CD14-positive monocyte (primary cell): ENCODE results near the gene BTBD19. TPM values are rescaled to one million over a fixed set of nuclear protein-coding genes. Genes with fewer than 3 reads are reported as not detected.
A peak's percentile ranks its signal among the peaks of the same experiment; 100 is the strongest.

Experiments
- DNase-seq, 3 donors: peaks; one replicate each; pipeline ENCODE4 v3.0.0-alpha.2; 2011 to 2022
- H2AFZ ChIP-seq: 2 replicates; pipeline ENCODE4 v1.6.0; 2012; ENCODE audit warnings: mild to moderate bottlenecking, low read depth, low read length, inconsistent platforms; ENCODE audit not compliant: insufficient read depth, poor library complexity, severe bottlenecking
- H3K27ac ChIP-seq, 2 donors: 1 replicate in 1 of 2; 2 replicates in 1 of 2; pipeline ENCODE4 v1.5.1; 2012 to 2013; ENCODE audit warnings: low read length in 2 of 2, control low read depth in 1 of 2, inconsistent platforms in 1 of 2, low read depth in 1 of 2, mild to moderate bottlenecking in 1 of 2
- H3K27me3 ChIP-seq, 2 donors: one replicate each; pipeline versions ENCODE4 v1.6.0 to v1.6.1; 2011 to 2013; ENCODE audit warnings: low read length in 2 of 2; ENCODE audit not compliant: control insufficient read depth in 2 of 2, insufficient read depth in 2 of 2
- H3K36me3 ChIP-seq, 2 donors: replicated peaks in 1 of 2; 1 replicate in 1 of 2; 2 replicates in 1 of 2; pipeline versions ENCODE4 v1.5.1 to v1.6.1; 2012 to 2013; ENCODE audit warnings: low read length in 2 of 2, control low read depth in 1 of 2, inconsistent platforms in 1 of 2, mild to moderate bottlenecking in 1 of 2; ENCODE audit not compliant: insufficient read depth in 2 of 2, control insufficient read depth in 1 of 2
- H3K4me1 ChIP-seq, 2 donors: 1 replicate in 1 of 2; 2 replicates in 1 of 2; pipeline versions ENCODE4 v1.5.1 to v1.6.1; 2012 to 2013; ENCODE audit warnings: low read length in 2 of 2, control low read depth in 1 of 2, inconsistent platforms in 1 of 2, mild to moderate bottlenecking in 1 of 2, moderate library complexity in 1 of 2; ENCODE audit not compliant: insufficient read depth in 2 of 2, control insufficient read depth in 1 of 2
- H3K4me2 ChIP-seq: replicated peaks from 2 replicates; pipeline ENCODE3; 2012; ENCODE audit warnings: low read length, moderate library complexity, mild to moderate bottlenecking; ENCODE audit not compliant: poor library complexity, severe bottlenecking; ENCODE audit errors: extremely low read depth
- H3K4me3 ChIP-seq, 3 experiments: fragments of 200-600 bp in 1 of 3; sonication (generic) in 1 of 3; replicated peaks in 1 of 3; 1 replicate in 2 of 3; 2 replicates in 1 of 3; pipeline ENCODE4 v1.5.1; 2011 to 2013; ENCODE audit warnings: low read length in 3 of 3, mild to moderate bottlenecking in 3 of 3, control low read depth in 2 of 3, low read depth in 2 of 3, inconsistent platforms in 1 of 3, moderate library complexity in 1 of 3
- H3K79me2 ChIP-seq: 2 replicates; pipeline ENCODE4 v1.6.0; 2012; ENCODE audit warnings: mild to moderate bottlenecking, control low read depth, inconsistent platforms, low read length, moderate library complexity; ENCODE audit not compliant: insufficient read depth
- H3K9ac ChIP-seq: 2 replicates; pipeline ENCODE4 v1.6.0; 2017; ENCODE audit warnings: low read length, mild to moderate bottlenecking; ENCODE audit not compliant: insufficient read depth, poor library complexity, severe bottlenecking
- H3K9me3 ChIP-seq, 2 donors: replicated peaks in 1 of 2; 1 replicate in 1 of 2; 2 replicates in 1 of 2; pipeline versions ENCODE4 v1.5.1 to v1.6.1; 2012 to 2013; ENCODE audit warnings: low read length in 2 of 2, control low read depth in 1 of 2; ENCODE audit not compliant: control insufficient read depth in 1 of 2, insufficient read depth in 1 of 2
- H4K20me1 ChIP-seq: 2 replicates; pipeline ENCODE4 v1.6.0; 2012; ENCODE audit warnings: mild to moderate bottlenecking, low read length, control low read depth, moderate library complexity; ENCODE audit not compliant: insufficient read depth
- H3K27ac Mint-ChIP-seq, 7 donors: one replicate each; pipeline ENCODE4 v1.8.0; 2020; ENCODE audit warnings: mild to moderate bottlenecking in 7 of 7, mixed read lengths in 7 of 7, moderate library complexity in 6 of 7, inconsistent platforms in 2 of 7
- H3K27me3 Mint-ChIP-seq, 3 donors: one replicate each; pipeline ENCODE4 v1.8.0; 2021 to 2022; ENCODE audit warnings: low read depth in 3 of 3, mild to moderate bottlenecking in 3 of 3, mixed read lengths in 3 of 3, moderate library complexity in 3 of 3, inconsistent platforms in 1 of 3
- H3K36me3 Mint-ChIP-seq, 2 donors: one replicate each; pipeline ENCODE4 v1.8.0; 2020; ENCODE audit warnings: mixed read lengths in 2 of 2, inconsistent platforms in 1 of 2, mild to moderate bottlenecking in 1 of 2
- H3K4me1 Mint-ChIP-seq: one replicate; pipeline ENCODE4 v1.8.0; 2020; ENCODE audit warnings: mild to moderate bottlenecking, mixed read lengths
- H3K4me3 Mint-ChIP-seq, 2 donors: one replicate each; pipeline ENCODE4 v1.8.0; 2020; ENCODE audit warnings: mild to moderate bottlenecking in 2 of 2, mixed read lengths in 2 of 2, moderate library complexity in 1 of 2
- H3K9me3 Mint-ChIP-seq, 7 donors: one replicate each; pipeline ENCODE4 v1.8.0; 2020 to 2022; ENCODE audit warnings: mixed read lengths in 7 of 7, mild to moderate bottlenecking in 6 of 7, moderate library complexity in 6 of 7, inconsistent platforms in 2 of 7
- CTCF ChIP-seq: fragments of 200-600 bp; IDR thresholded peaks from one replicate; pipeline ENCODE4 v1.8.0; 2022; ENCODE audit warnings: antibody characterized with exemption, mild to moderate bottlenecking
- WGBS: methylation state at CpG from one replicate; pipeline ENCODE4 v1.1.5; 2013; ENCODE audit warnings: missing lambda C conversion rate; ENCODE audit not compliant: insufficient coverage; 5-methylcytosine and 5-hydroxymethylcytosine counted together
- intact Hi-C, 2 donors: fragments of 100-400 bp; cut with micrococcal nuclease; formaldehyde crosslinking; loops; one replicate each; pipeline versions ENCODE4 v1.15.0 to v1.15.1; 2023
- polyA plus RNA-seq, 3 donors: library from polyadenylated mRNA; depleted of rRNA in 1 of 3; unstranded in 2 of 3; stranded (reverse) in 1 of 3; fragments of 300-500 nt in 2 of 3; fragments of >200 nt in 1 of 3; fragmentation: Illumina TruSeq in 2 of 3; gene quantifications; 1 replicate in 2 of 3; 2 replicates in 1 of 3; pipeline ENCODE4 v1.2.3, GENCODE V29; 2012 to 2021

BTBD19 gene
- polyA plus RNA-seq, 3 donors = 0.10 to 6.3 (median 0.73) TPM

GRCh38 chr1:44820328-44821239 lies 12.3 kb downstream of the BTBD19 start:
- H3K36me3 Mint-ChIP-seq = no peaks in the 10 kb centered on the region
- 22% methylated on average over 24 of the region's 25 CpGs for WGBS
- Histone ChIP-seq H4K20me1 (no peaks in the 10 kb centered on the region), H3K4me2 (peak overlapping the region; percentile 84), H3K36me3 (no peaks in the 10 kb centered on the region), H3K9ac (peak overlapping the region; percentile 97), H3K79me2 (no peaks in the 10 kb centered on the region), H2AFZ (peak overlapping the region; percentile 95), H3K4me3 (peak overlapping the region; percentile 68 to 79 (median 73)), H3K4me1 (peaks cover 30 to 32% of the 10 kb centered on the region in 2 donors), H3K9me3 (no peaks in the 10 kb centered on the region), H3K27ac (peak overlapping the region; percentile 95 to 100), H3K27me3 (no peaks in the 10 kb centered on the region)
- peaks cover 0 to 1% (median 0%) of the 10 kb centered on the region in 3 donors for H3K27me3 Mint-ChIP-seq
- intact Hi-C loops = loop anchor here in 1 of 2 donors (5.0 kb wide), 1 partner anchor 88 kb away; the partner anchor contains the start of gene RNU5D-1
- H3K27ac Mint-ChIP-seq = peak overlapping the region; percentile 99 to 100 (median 100)
- no peak for TF ChIP-seq CTCF
- DNase-seq = peak in 1 of 3 donors; percentile 4
- H3K4me1 Mint-ChIP-seq = peaks cover 41% of the 10 kb centered on the region
- H3K9me3 Mint-ChIP-seq = peaks cover 0 to 3% (median 0%) of the 10 kb centered on the region in 7 donors
- H3K4me3 Mint-ChIP-seq = peak overlapping the region; percentile 90 to 97

- DNase-seq = peak in 1 of 3 donors; percentile 5
These were observed 13.0 kb downstream of the BTBD19 start for GRCh38 chr1:44821240-44821715.

More at GRCh38 chr1:44821240-44821715, 13.0 kb downstream of the BTBD19 start:
- 89% methylated on average over 6 of the region's 9 CpGs for WGBS
- H3K36me3 Mint-ChIP-seq = no peaks in the 10 kb centered on the region
- no peak overlapping the region for H3K27ac ChIP-seq
- peaks cover 0 to 3% (median 0%) of the 10 kb centered on the region in 7 donors for H3K9me3 Mint-ChIP-seq
- peaks cover 41% of the 10 kb centered on the region for H3K4me1 Mint-ChIP-seq
- no peak for TF ChIP-seq CTCF
- H2AFZ ChIP-seq = no peak overlapping the region
- H3K9ac ChIP-seq = no peak overlapping the region
- peaks cover 0 to 1% (median 0%) of the 10 kb centered on the region in 3 donors for H3K27me3 Mint-ChIP-seq
- H3K36me3 ChIP-seq = no peaks in the 10 kb centered on the region
- no peaks in the 10 kb centered on the region for H3K9me3 ChIP-seq
- no peaks in the 10 kb centered on the region for H3K27me3 ChIP-seq
- H3K4me2 ChIP-seq = peak overlapping the region; percentile 84
- H3K4me1 ChIP-seq = peaks cover 34 to 39% of the 10 kb centered on the region in 2 donors
- no peaks in the 10 kb centered on the region for H3K79me2 ChIP-seq
- peak overlapping the region in 1 of 2 donors; percentile 45 for H3K4me3 Mint-ChIP-seq
- H4K20me1 ChIP-seq = no peaks in the 10 kb centered on the region
- H3K27ac Mint-ChIP-seq = peak overlapping the region in 4 of 7 donors; percentile 47 to 100 (median 64)
- intact Hi-C loops = loop anchor here in 1 of 2 donors (5.0 kb wide), 1 partner anchor 89 kb away; the partner anchor contains the start of gene RNU5D-1
- H3K4me3 ChIP-seq = no peak overlapping the region
